ENCODE measurements around the gene MAZ.

The MAZ gene

DNA sequence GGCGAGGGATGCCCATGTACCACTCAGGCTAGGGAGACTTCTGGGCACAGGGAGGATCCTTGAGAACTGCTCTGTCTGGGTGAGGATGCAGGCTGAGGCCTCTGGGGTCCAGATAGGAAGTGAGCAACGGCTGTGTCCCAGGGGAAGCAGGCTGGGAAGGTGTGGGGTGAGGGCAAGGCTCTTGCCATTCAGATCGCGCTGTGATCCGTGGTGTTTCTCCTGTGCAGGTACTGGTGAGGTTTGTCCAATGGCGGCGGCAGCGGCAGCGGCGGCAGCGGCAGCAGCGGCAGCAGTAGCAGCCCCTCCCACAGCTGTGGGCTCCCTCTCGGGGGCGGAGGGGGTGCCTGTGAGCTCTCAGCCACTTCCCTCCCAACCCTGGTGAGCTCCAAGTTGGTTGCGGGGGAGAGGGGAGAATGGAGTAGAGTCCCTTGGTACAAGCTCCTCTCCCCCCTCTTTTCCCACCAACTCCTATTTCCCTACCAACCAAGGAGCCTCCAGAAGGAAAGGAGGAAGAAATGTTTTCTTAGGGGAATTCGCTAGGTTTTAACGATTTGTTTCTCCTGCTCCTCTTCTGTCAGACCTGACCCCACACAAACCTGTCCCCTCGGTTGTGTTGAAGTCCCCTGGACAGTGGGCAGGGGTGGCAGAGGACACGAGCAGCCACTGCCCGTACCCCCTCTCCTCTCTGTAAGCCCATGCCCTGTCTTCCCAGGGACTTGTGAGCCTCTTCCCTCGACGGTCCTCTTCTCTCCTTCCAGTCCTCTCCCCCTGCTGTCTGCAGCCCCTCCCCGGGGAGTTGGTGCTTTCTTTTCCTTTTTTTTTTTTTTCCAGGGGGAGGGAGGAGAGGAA lies 3.7 kb downstream of the MAZ start:
- peak overlapping the region; percentile 19; the same call in 1 of the 2 replicates for H3K9ac ChIP-seq (ENCODE audit: low read length)
- TF ChIP-seq EZH2phosphoT487 (conservative IDR thresholded peaks at IDR 0.05; ENCODE audit: low read length) (no peak), CTCF (IDR thresholded peaks at IDR 0.05; ENCODE audit: insufficient read depth, low read length, poor library complexity, severe bottlenecking) (no peak)

GRCh38 chr16:29810699-29811169 lies 4.4 kb downstream of the MAZ start:
- no peaks in the 10 kb centered on the region for H3K9me3 ChIP-seq (ENCODE audit: insufficient read depth, low read length)
- H3K9me2 ChIP-seq (replicated peaks; ENCODE audit: insufficient read depth, low read length): no peaks in the 10 kb centered on the region
- peaks cover 8% of the 10 kb centered on the region for H4K20me1 ChIP-seq (ENCODE audit: low read depth, low read length)
- TF ChIP-seq CTCF (IDR thresholded peaks at IDR 0.05; ENCODE audit: insufficient read depth, low read length, poor library complexity, severe bottlenecking) (no peak), EZH2phosphoT487 (conservative IDR thresholded peaks at IDR 0.05; ENCODE audit: low read length) (no peak)
- H2AFZ ChIP-seq (ENCODE audit: low read depth, low read length, severe bottlenecking): no peak overlapping the region
- no peak overlapping the region for H3K4me3 ChIP-seq (ENCODE audit: insufficient read depth, low read length, poor library complexity, severe bottlenecking)
- peak overlapping the region; percentile 29 for H3K4me2 ChIP-seq (ENCODE audit: low read depth, low read length, poor library complexity, severe bottlenecking)
- peaks cover 11% of the 10 kb centered on the region for H3K36me3 ChIP-seq (ENCODE audit: low read length)
- no peak overlapping the region for H3K27ac ChIP-seq (ENCODE audit: low read depth, low read length)
- peak overlapping the region; percentile 19; the same call in 1 of the 2 replicates for H3K9ac ChIP-seq (ENCODE audit: low read length)
- H3F3A ChIP-seq (ENCODE audit: insufficient read depth): peaks cover 20% of the 10 kb centered on the region; the same call in 1 of the 2 replicates
- no peaks in the 10 kb centered on the region for H3K27me3 ChIP-seq (ENCODE audit: low read length)
- H3K79me2 ChIP-seq (ENCODE audit: insufficient read depth, low read length): peaks cover 12% of the 10 kb centered on the region; the same call in 1 of the 2 replicates

More for the DNA sequence above, 3.7 kb downstream of the MAZ start:
- Histone ChIP-seq H3K36me3 (ENCODE audit: low read length) (peaks cover 11% of the 10 kb centered on the region), H3K79me2 (ENCODE audit: insufficient read depth, low read length) (peaks cover 12% of the 10 kb centered on the region; the same call in 1 of the 2 replicates), H3F3A (ENCODE audit: insufficient read depth) (peaks cover 22% of the 10 kb centered on the region), H3K4me2 (ENCODE audit: low read depth, low read length, poor library complexity, severe bottlenecking) (peak overlapping the region; percentile 29), H3K27me3 (ENCODE audit: low read length) (no peaks in the 10 kb centered on the region), H3K9me2 (replicated peaks; ENCODE audit: insufficient read depth, low read length) (no peaks in the 10 kb centered on the region), H2AFZ (ENCODE audit: low read depth, low read length, severe bottlenecking) (no peak overlapping the region), H3K9me3 (ENCODE audit: insufficient read depth, low read length) (no peaks in the 10 kb centered on the region), H3K4me3 (ENCODE audit: insufficient read depth, low read length, poor library complexity, severe bottlenecking) (no peak overlapping the region), H3K27ac (ENCODE audit: low read depth, low read length) (no peak overlapping the region), H4K20me1 (ENCODE audit: low read depth, low read length) (peaks cover 8% of the 10 kb centered on the region)

DNA sequence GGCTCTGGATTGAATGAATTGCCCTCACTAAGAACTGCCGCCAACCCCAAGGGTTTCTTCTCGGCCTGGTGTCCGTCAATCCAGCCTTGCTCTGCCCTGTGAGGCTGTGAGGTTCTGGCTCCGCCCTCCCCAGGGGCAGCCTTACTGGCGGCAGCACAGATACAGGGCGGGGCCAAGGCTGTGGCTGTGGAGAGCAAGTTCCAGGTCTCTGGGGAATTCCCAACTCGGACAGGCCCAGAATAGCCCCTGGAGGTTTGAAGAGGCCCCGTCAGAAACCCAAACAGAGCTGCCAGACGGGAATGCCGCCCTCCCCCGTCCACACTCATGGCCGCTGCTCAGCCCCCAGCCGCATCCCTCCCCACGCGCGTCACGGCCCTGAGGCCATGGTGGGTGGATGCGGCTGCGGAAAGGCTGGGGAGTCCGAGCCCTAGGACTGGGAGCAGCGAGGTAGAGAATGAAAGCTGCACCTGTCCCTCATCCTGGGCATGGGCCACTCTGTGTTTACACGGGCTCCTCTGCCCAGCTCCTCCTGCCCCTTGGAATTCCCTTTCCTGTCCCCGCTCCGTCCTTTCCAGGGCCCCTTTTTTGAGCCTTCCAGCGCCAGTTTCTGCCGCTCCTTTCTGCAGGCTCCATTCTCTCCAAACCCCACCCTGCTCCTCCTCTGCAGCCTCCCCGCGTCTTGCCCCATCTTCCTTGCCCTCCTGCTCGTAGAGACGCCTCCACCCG lies 5.0 kb downstream of the MAZ start:
- H3K79me2 ChIP-seq (ENCODE audit: insufficient read depth, low read length): peaks cover 12% of the 10 kb centered on the region; the same call in 1 of the 2 replicates

More for the DNA sequence above, 5.0 kb downstream of the MAZ start:
- Histone ChIP-seq H4K20me1 (ENCODE audit: low read depth, low read length) (peaks cover 8% of the 10 kb centered on the region), H3K27ac (ENCODE audit: low read depth, low read length) (no peak overlapping the region), H3K9me3 (ENCODE audit: insufficient read depth, low read length) (no peaks in the 10 kb centered on the region), H3F3A (ENCODE audit: insufficient read depth) (peaks cover 20% of the 10 kb centered on the region; the same call in 1 of the 2 replicates), H3K4me3 (ENCODE audit: insufficient read depth, low read length, poor library complexity, severe bottlenecking) (no peak overlapping the region), H3K36me3 (ENCODE audit: low read length) (peaks cover 11% of the 10 kb centered on the region), H3K4me2 (ENCODE audit: low read depth, low read length, poor library complexity, severe bottlenecking) (peak overlapping the region; percentile 29), H3K9me2 (replicated peaks; ENCODE audit: insufficient read depth, low read length) (no peaks in the 10 kb centered on the region), H3K27me3 (ENCODE audit: low read length) (no peaks in the 10 kb centered on the region), H2AFZ (ENCODE audit: low read depth, low read length, severe bottlenecking) (no peak overlapping the region), H3K9ac (ENCODE audit: low read length) (0 out of 2 replicates have a peak overlapping the region, but pooled peaks have one; percentile 19)
- TF ChIP-seq CTCF (IDR thresholded peaks at IDR 0.05; ENCODE audit: insufficient read depth, low read length, poor library complexity, severe bottlenecking): no peak
- TF ChIP-seq EZH2phosphoT487 (conservative IDR thresholded peaks at IDR 0.05; ENCODE audit: low read length): no peak

All from SU-DHL-6 (cell line).